Liver (tissue), 3 donors: ENCODE measurements around the gene HEYL.

Source experiments
- EGR1 ChIP-seq, 2 donors: IDR thresholded peaks; 2 replicates each; pipeline ENCODE4 v1.6.1; 2016 to 2018; ENCODE audit warnings: antibody characterized with exemption in 2 of 2, low read depth in 2 of 2
- FOXA1 ChIP-seq: IDR thresholded peaks from 2 replicates; pipeline ENCODE4 v1.6.1; 2016; ENCODE audit warnings: antibody characterized with exemption
- FOXA2 ChIP-seq: IDR thresholded peaks from 2 replicates; pipeline ENCODE4 v1.6.1; 2016; ENCODE audit warnings: antibody characterized with exemption
- GABPA ChIP-seq, 2 donors: IDR thresholded peaks in 1 of 2; conservative IDR thresholded peaks in 1 of 2; 2 replicates each; pipeline ENCODE4 v1.6.1; 2016; ENCODE audit warnings: antibody characterized with exemption in 2 of 2, mild to moderate bottlenecking in 1 of 2, moderate library complexity in 1 of 2
- JUND ChIP-seq, 2 donors: IDR thresholded peaks; 2 replicates each; pipeline ENCODE4 v1.6.1; 2016; ENCODE audit warnings: antibody characterized with exemption in 2 of 2
- RAD21 ChIP-seq, 2 donors: IDR thresholded peaks; 2 replicates each; pipeline ENCODE4 v1.6.1; 2016; ENCODE audit warnings: antibody characterized with exemption in 2 of 2, mild to moderate bottlenecking in 2 of 2
- REST ChIP-seq: IDR thresholded peaks from 2 replicates; pipeline ENCODE4 v1.6.1; 2016; ENCODE audit warnings: antibody characterized with exemption, mild to moderate bottlenecking
- RXRA ChIP-seq, 2 donors: IDR thresholded peaks; 2 replicates each; pipeline ENCODE4 v1.6.1; 2017 to 2018; ENCODE audit warnings: antibody characterized with exemption in 2 of 2, mild to moderate bottlenecking in 1 of 2
- SP1 ChIP-seq: IDR thresholded peaks from 2 replicates; pipeline ENCODE4 v1.6.1; 2018; ENCODE audit warnings: antibody characterized with exemption, mild to moderate bottlenecking
- TAF1 ChIP-seq: conservative IDR thresholded peaks from 2 replicates; pipeline ENCODE4 v1.6.1; 2016; ENCODE audit warnings: antibody characterized with exemption, mild to moderate bottlenecking
- YY1 ChIP-seq: IDR thresholded peaks from 2 replicates; pipeline ENCODE4 v1.6.1; 2016; ENCODE audit warnings: antibody characterized with exemption, mild to moderate bottlenecking
- ZBTB33 ChIP-seq: IDR thresholded peaks from 2 replicates; pipeline ENCODE4 v1.6.1; 2016; ENCODE audit warnings: antibody characterized with exemption
- TF ChIP-seq, protein P1 (sequence below): fragments of 150-350 bp; IDR thresholded peaks from 2 replicates; pipeline ENCODE4 v1.5.1; 2017; ENCODE audit warnings: improper control_type of control experiment, low read depth, low read length; ENCODE audit not compliant: missing input control
- donor health status: healthy.
- donor health status: healthy.

- TF ChIP-seq RXRA (IDR thresholded peaks at IDR 0.05) (no peak), YY1 (no peak), GABPA (IDR thresholded peaks at IDR 0.05 in 1 of 2, conservative IDR thresholded peaks at IDR 0.05 in 1 of 2) (no peak), REST (no peak), SP1 (no peak), ZBTB33 (no peak), TAF1 (no peak), FOXA2 (no peak), JUND (IDR thresholded peaks at IDR 0.05) (no peak), FOXA1 (no peak), EGR1 (IDR thresholded peaks at IDR 0.05; ENCODE audit: low read depth in 2 of 2) (no peak), RAD21 (IDR thresholded peaks at IDR 0.05) (no peak)
- TF ChIP-seq, protein P1, sequence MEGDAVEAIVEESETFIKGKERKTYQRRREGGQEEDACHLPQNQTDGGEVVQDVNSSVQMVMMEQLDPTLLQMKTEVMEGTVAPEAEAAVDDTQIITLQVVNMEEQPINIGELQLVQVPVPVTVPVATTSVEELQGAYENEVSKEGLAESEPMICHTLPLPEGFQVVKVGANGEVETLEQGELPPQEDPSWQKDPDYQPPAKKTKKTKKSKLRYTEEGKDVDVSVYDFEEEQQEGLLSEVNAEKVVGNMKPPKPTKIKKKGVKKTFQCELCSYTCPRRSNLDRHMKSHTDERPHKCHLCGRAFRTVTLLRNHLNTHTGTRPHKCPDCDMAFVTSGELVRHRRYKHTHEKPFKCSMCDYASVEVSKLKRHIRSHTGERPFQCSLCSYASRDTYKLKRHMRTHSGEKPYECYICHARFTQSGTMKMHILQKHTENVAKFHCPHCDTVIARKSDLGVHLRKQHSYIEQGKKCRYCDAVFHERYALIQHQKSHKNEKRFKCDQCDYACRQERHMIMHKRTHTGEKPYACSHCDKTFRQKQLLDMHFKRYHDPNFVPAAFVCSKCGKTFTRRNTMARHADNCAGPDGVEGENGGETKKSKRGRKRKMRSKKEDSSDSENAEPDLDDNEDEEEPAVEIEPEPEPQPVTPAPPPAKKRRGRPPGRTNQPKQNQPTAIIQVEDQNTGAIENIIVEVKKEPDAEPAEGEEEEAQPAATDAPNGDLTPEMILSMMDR: no peak
Observed at GRCh38 chr1:39656391-39656790, 16.9 kb upstream of the HEYL start.
